H1 (cell line): ENCODE results near the gene ZNF311.

Experiments used
- CTCF ChIP-seq, 3 experiments: IDR thresholded peaks; 1 replicate in 2 of 3; 2 replicates in 1 of 3; pipeline versions ENCODE4 v1.5.1 to v1.6.1; 2011; ENCODE audit warnings: low read length in 3 of 3, mild to moderate bottlenecking in 3 of 3, inconsistent platforms in 2 of 3, low read depth in 1 of 3, moderate library complexity in 1 of 3; ENCODE audit not compliant: insufficient read depth in 1 of 3; ENCODE audit errors: control extremely low read depth in 1 of 3
- JUND ChIP-seq: IDR thresholded peaks from 2 replicates; pipeline ENCODE4 v1.6.1; 2011; ENCODE audit warnings: mild to moderate bottlenecking, improper control_type of control experiment, low read length
- MAX ChIP-seq: IDR thresholded peaks from 2 replicates; pipeline ENCODE4 v1.6.1; 2012; ENCODE audit warnings: inconsistent platforms
- POLR2AphosphoS5 ChIP-seq: IDR thresholded peaks from 2 replicates; pipeline ENCODE4 v1.6.1; 2011; ENCODE audit warnings: low read depth, low read length
- RNF2 ChIP-seq: fragments of 200-900, 300-1000 bp; sonication (generic); IDR thresholded peaks from 2 replicates; pipeline ENCODE4 v1.7.1; 2016; ENCODE audit warnings: borderline replicate concordance, low read depth, mild to moderate bottlenecking, antibody characterized with exemption, low read length; ENCODE audit not compliant: poor library complexity, severe bottlenecking; ENCODE audit errors: missing control alignments
- SP1 ChIP-seq: IDR thresholded peaks from 2 replicates; pipeline ENCODE4 v1.6.1; 2011; ENCODE audit warnings: low read depth, low read length
- TEAD4 ChIP-seq: IDR thresholded peaks from 2 replicates; pipeline ENCODE4 v1.6.1; 2012; ENCODE audit warnings: low read depth, low read length, inconsistent platforms, mixed read lengths
- ZNF274 ChIP-seq: IDR thresholded peaks from 2 replicates; pipeline ENCODE4 v1.7.0; 2012; ENCODE audit warnings: low read length, borderline replicate concordance; ENCODE audit errors: extremely low read depth

- TF ChIP-seq ZNF274 (no peak), TEAD4 (no peak), SP1 (no peak), MAX (no peak), RNF2 (no peak), JUND (no peak), CTCF (IDR thresholded peaks at IDR 0.05; ENCODE audit: control extremely low read depth in 1 of 3, insufficient read depth in 1 of 3, low read depth in 1 of 3, low read length in 3 of 3) (no peak), POLR2AphosphoS5 (no peak)
Measured at GRCh38 chr6:28996844-28997510, 8.1 kb downstream of the ZNF311 start.
